GM18499 (cell line): ENCODE data around the gene GNPAT.

Source experiments
- ATAC-seq: cut with Tn5 transposase; IDR thresholded peaks from one replicate; pipeline ENCODE4 v1.9.1; 2021; ENCODE audit warnings: moderate number of reproducible peaks; ENCODE audit not compliant: insufficient read depth, unreplicated experiment

The GNPAT gene

GRCh38 chr1:231240883-231241735 is at the start of gene GNPAT:
Gene GNPAT, plus strand, starts transcription at chr1:231241212. Its CDS starts 167 bp downstream, at chr1:231241379.
- peak; percentile 59 for ATAC-seq

GRCh38 chr1:231192620-231193163 is 48.3 kb upstream of the GNPAT start:
- no peak for ATAC-seq

- ATAC-seq: no peak
These were observed 47.2 kb upstream of the GNPAT start for GRCh38 chr1:231193710-231194340.

- ATAC-seq: no peak
These were observed 46.6 kb upstream of the GNPAT start for GRCh38 chr1:231194476-231194842.

GRCh38 chr1:231194843-231195516 is 46.0 kb upstream of the GNPAT start:
- no peak for ATAC-seq

- no peak for ATAC-seq
These were observed 44.7 kb upstream of the GNPAT start for GRCh38 chr1:231196307-231196706.

- no peak for ATAC-seq
These were observed 44.3 kb upstream of the GNPAT start for GRCh38 chr1:231196728-231197127.

GRCh38 chr1:231199868-231200267 is 41.1 kb upstream of the GNPAT start:
- ATAC-seq: no peak

- no peak for ATAC-seq
These were observed 40.5 kb upstream of the GNPAT start for GRCh38 chr1:231200388-231201031.

- ATAC-seq: no peak
These were observed 39.5 kb upstream of the GNPAT start for GRCh38 chr1:231201375-231201978.

- no peak for ATAC-seq
These were observed 38.9 kb upstream of the GNPAT start for GRCh38 chr1:231201979-231202633.

- no peak for ATAC-seq
These were observed 37.6 kb upstream of the GNPAT start for GRCh38 chr1:231203259-231204057.

GRCh38 chr1:231206856-231207255 is 34.2 kb upstream of the GNPAT start:
- ATAC-seq: no peak

GRCh38 chr1:231207437-231207836 is 33.6 kb upstream of the GNPAT start:
- ATAC-seq: no peak

GRCh38 chr1:231208980-231209379 is 32.0 kb upstream of the GNPAT start:
- ATAC-seq: no peak

- no peak for ATAC-seq
These were observed 31.5 kb upstream of the GNPAT start for GRCh38 chr1:231209531-231209930.

GRCh38 chr1:231210126-231210525 is 30.9 kb upstream of the GNPAT start:
- no peak for ATAC-seq

- ATAC-seq: peak; percentile 77
These were observed 29.8 kb upstream of the GNPAT start for GRCh38 chr1:231211005-231211857.
